Gastrocnemius medialis (tissue), 4 donors: ENCODE data around the gene CHRNA5. TPM values are rescaled to one million over a fixed set of nuclear protein-coding genes. Genes with fewer than 3 reads are reported as not detected.

Experiments
- ATAC-seq, 2 donors: fragments of 150-250 bp; one replicate each; pipeline ENCODE4 v1.9.1; 2016
- DNase-seq, 2 donors: peaks; one replicate each; pipeline ENCODE4 v3.0.0-alpha.2; 2019
- H3K27ac ChIP-seq, 4 donors: fragments of 200-600 bp; sonication (generic); 1 replicate in 1 of 4; 2 replicates in 3 of 4; pipeline ENCODE4 v1.5.1; 2016 to 2018; ENCODE audit warnings: mild to moderate bottlenecking in 2 of 4, moderate library complexity in 1 of 4
- H3K27me3 ChIP-seq, 3 donors: fragments of 200-600 bp; sonication (generic) in 2 of 3; 1 replicate in 1 of 3; 2 replicates in 2 of 3; pipeline versions ENCODE4 v1.5.1 to v1.6.0; 2016 to 2019; ENCODE audit warnings: mild to moderate bottlenecking in 1 of 3, moderate library complexity in 1 of 3
- H3K36me3 ChIP-seq, 2 donors: fragments of 200-600 bp; sonication (generic) in 1 of 2; one replicate each; pipeline ENCODE4 v1.5.1; 2017 to 2018
- H3K4me1 ChIP-seq, 2 donors: fragments of 200-600 bp; sonication (generic) in 1 of 2; one replicate each; pipeline ENCODE4 v1.5.1; 2016 to 2017; ENCODE audit warnings: mild to moderate bottlenecking in 2 of 2
- H3K4me3 ChIP-seq, 4 donors: fragments of 200-600 bp; sonication (generic) in 3 of 4; 1 replicate in 1 of 4; 2 replicates in 3 of 4; pipeline ENCODE4 v1.5.1; 2016 to 2019; ENCODE audit warnings: mild to moderate bottlenecking in 2 of 4
- H3K9me3 ChIP-seq, 3 donors: fragments of 200-600 bp; sonication (generic) in 2 of 3; 1 replicate in 1 of 3; 2 replicates in 2 of 3; pipeline ENCODE4 v1.5.1; 2016 to 2019
- CTCF ChIP-seq, 5 experiments: fragments of 450-650 bp in 3 of 5; fragments of 200-600 bp in 2 of 5; sonication (generic) in 2 of 5; IDR thresholded peaks in 4 of 5; conservative IDR thresholded peaks in 1 of 5; 1 replicate in 4 of 5; 2 replicates in 1 of 5; pipeline ENCODE4 v1.5.1; 2016 to 2019; ENCODE audit warnings: antibody characterized with exemption in 5 of 5, mild to moderate bottlenecking in 3 of 5, moderate library complexity in 3 of 5
- POLR2A ChIP-seq, 2 donors: fragments of 450-650 bp; IDR thresholded peaks; one replicate each; pipeline ENCODE4 v1.6.1; 2017; ENCODE audit warnings: antibody characterized with exemption in 2 of 2, mild to moderate bottlenecking in 2 of 2, moderate library complexity in 2 of 2
- in situ Hi-C, 4 donors: fragments of 200-750 bp; cut with MboI; loops; one replicate each; pipeline versions ENCODE4 v1.15.0 to v1.8.0; 2017; ENCODE audit warnings: low sequenced_read_pairs in 4 of 4
- intact Hi-C: fragments of 100-400 bp; cut with DNase I; formaldehyde crosslinking; loops from one replicate; pipeline ENCODE4 v1.15.1; 2023; ENCODE audit warnings: low total_unique reads
- total RNA-seq, 4 donors: library from RNA; depleted of rRNA; stranded (reverse); fragments of >200 nt; gene quantifications; one replicate each; pipeline versions ENCODE4 v1.1.0 to v1.2.3, GENCODE V29; 2016

The CHRNA5 gene
- total RNA-seq, 4 donors from 2014 or later: 0.07 to 1.6 (median 0.71) TPM

GRCh38 chr15:78637776-78638435 lies 72.6 kb downstream of the CHRNA5 start:
- in situ Hi-C loops: loop anchor here in 1 of 4 donors (25.0 kb wide), 1 partner anchor 549 kb away; no protein-coding TSS in a partner anchor
- peaks cover 0 to 8% of the 10 kb centered on the region in 2 donors for H3K4me1 ChIP-seq
- H3K27ac ChIP-seq: no peak overlapping the region
- no peak for DNase-seq
- ATAC-seq: no peak
- TF ChIP-seq CTCF (IDR thresholded peaks at IDR 0.05 in 4 of 5, conservative IDR thresholded peaks at IDR 0.05 in 1 of 5) (no peak), POLR2A (IDR thresholded peaks at IDR 0.05) (no peak)
- peaks cover 0 to 6% (median 0%) of the 10 kb centered on the region in 3 donors for H3K9me3 ChIP-seq
- H3K36me3 ChIP-seq: no peaks in the 10 kb centered on the region
- intact Hi-C loops: loop anchor here (1.0 to 5.0 kb wide), 2 partner anchors 71 to 114 kb away; no protein-coding TSS in a partner anchor
- peaks cover 0 to 17% (median 15%) of the 10 kb centered on the region in 3 donors for H3K27me3 ChIP-seq
- H3K4me3 ChIP-seq: no peak overlapping the region

GRCh38 chr15:78638658-78639314 lies 73.5 kb downstream of the CHRNA5 start:
- Histone ChIP-seq H3K27me3 (peaks cover 0 to 15% (median 13%) of the 10 kb centered on the region in 3 donors), H3K4me1 (peaks cover 0 to 8% of the 10 kb centered on the region in 2 donors), H3K27ac (no peak overlapping the region), H3K4me3 (no peak overlapping the region), H3K36me3 (no peaks in the 10 kb centered on the region), H3K9me3 (no peaks in the 10 kb centered on the region)
- ATAC-seq: peak in 1 of 2 donors; percentile 58
- in situ Hi-C loops (loop anchor here in 1 of 4 donors (25.0 kb wide), 1 partner anchor 549 kb away; no protein-coding TSS in a partner anchor), intact Hi-C loops (loop anchor here (1.0 to 5.0 kb wide), 2 partner anchors 71 to 114 kb away; no protein-coding TSS in a partner anchor)
- DNase-seq: no peak
- TF ChIP-seq POLR2A (IDR thresholded peaks at IDR 0.05): no peak
- TF ChIP-seq CTCF (IDR thresholded peaks at IDR 0.05 in 4 of 5, conservative IDR thresholded peaks at IDR 0.05 in 1 of 5): peak; percentile 33 to 66 (median 53)

- peak overlapping the region; percentile 43 to 60 (median 45) for H3K4me3 ChIP-seq
- no peak for TF ChIP-seq CTCF (IDR thresholded peaks at IDR 0.05 in 4 of 5, conservative IDR thresholded peaks at IDR 0.05 in 1 of 5)
- no peak for TF ChIP-seq POLR2A (IDR thresholded peaks at IDR 0.05)
- no peaks in the 10 kb centered on the region for H3K36me3 ChIP-seq
- in situ Hi-C loops: loop anchor here in 1 of 4 donors (25.0 kb wide), 1 partner anchor 547 kb away; no protein-coding TSS in a partner anchor
- DNase-seq (no peak), ATAC-seq (no peak)
- H3K4me1 ChIP-seq: peaks cover 5 to 8% of the 10 kb centered on the region in 2 donors
- H3K27ac ChIP-seq: no peak overlapping the region
- peaks cover 0 to 15% (median 13%) of the 10 kb centered on the region in 3 donors for H3K27me3 ChIP-seq
- H3K9me3 ChIP-seq: no peaks in the 10 kb centered on the region
- intact Hi-C loops: no loop called here
Observed at GRCh38 chr15:78640527-78641101, 75.3 kb downstream of the CHRNA5 start.

- ATAC-seq: no peak
- TF ChIP-seq POLR2A (IDR thresholded peaks at IDR 0.05) (no peak), CTCF (IDR thresholded peaks at IDR 0.05 in 4 of 5, conservative IDR thresholded peaks at IDR 0.05 in 1 of 5) (no peak)
- no peak for DNase-seq
- Histone ChIP-seq H3K4me1 (peaks cover 5 to 8% of the 10 kb centered on the region in 2 donors), H3K9me3 (no peaks in the 10 kb centered on the region), H3K27ac (no peak within 1 kb of the TSS), H3K4me3 (peak within 1 kb of the TSS; percentile 43 to 60 (median 45)), H3K36me3 (no peaks in the 10 kb centered on the region), H3K27me3 (peaks cover 0 to 15% (median 13%) of the 10 kb centered on the region in 3 donors)
- in situ Hi-C loops: loop anchor here in 1 of 4 donors (25.0 kb wide), 1 partner anchor 546 kb away; no protein-coding TSS in a partner anchor
- intact Hi-C loops: no loop called here
Observed at GRCh38 chr15:78641102-78641748, 75.9 kb downstream of the CHRNA5 start, which contains the start of gene CHRNB4. CHRNB4 (minus strand) TSS chr15:78641210; CDS start chr15:78641133, 77 bp downstream.
